Myocyte (in vitro differentiated cells): ENCODE data around the gene TEX264. TPM values are rescaled to one million over a fixed set of nuclear protein-coding genes. Genes with fewer than 3 reads are reported as not detected.
A peak's percentile ranks its signal among the peaks of the same experiment; 100 is the strongest.

ENCODE experiments used
- DNase-seq: peaks from one replicate; pipeline ENCODE4 v3.0.0-alpha.2; 2012; ENCODE audit warnings: low read depth
- total RNA-seq: library from RNA; depleted of rRNA; stranded (reverse); fragments of >200 nt; gene quantifications from 2 replicates; pipeline ENCODE4 v1.2.3, GENCODE V29; 2014

The TEX264 gene
- total RNA-seq, 1 donor from 2014 or later = 69.8 TPM

DNA sequence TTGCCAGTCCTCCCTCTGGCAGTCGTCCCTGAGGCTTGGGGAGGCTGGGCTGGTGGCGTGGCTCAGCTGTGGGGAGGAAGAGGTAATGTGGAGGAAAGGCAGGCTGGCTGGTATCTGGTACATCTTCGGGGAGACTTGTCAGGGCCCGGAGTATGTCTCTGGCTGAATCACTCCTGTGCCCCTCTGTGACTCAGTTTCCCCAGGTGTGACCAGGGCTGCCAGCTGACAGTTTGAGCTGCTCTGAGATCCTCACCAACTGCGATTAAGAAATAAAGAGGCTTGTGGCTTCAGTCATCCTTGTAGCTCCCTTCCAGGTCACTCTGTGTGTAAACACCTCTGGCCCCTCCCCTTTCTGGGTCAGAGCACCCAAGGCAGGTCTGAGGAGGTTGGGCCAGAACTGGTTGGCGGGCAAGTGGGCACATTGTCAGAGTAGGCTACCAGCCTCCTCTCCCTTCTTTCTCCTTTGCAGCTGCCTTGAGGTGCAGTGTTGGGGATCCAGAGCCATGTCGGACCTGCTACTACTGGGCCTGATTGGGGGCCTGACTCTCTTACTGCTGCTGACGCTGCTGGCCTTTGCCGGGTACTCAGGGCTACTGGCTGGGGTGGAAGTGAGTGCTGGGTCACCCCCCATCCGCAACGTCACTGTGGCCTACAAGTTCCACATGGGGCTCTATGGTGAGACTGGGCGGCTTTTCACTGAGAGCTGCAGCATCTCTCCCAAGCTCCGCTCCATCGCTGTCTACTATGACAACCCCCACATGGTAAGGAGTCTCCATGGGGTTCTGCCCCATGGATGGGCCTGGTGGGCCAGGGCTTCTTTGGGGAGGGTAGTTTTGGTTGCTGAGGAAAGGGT is 3.0 kb downstream of the TEX264 start:
- no peak for DNase-seq

- DNase-seq = no peak
Measured at GRCh38 chr3:51675201-51675611, 4.2 kb downstream of the TEX264 start.

- DNase-seq = no peak
Measured at GRCh38 chr3:51676102-51676640, 5.1 kb downstream of the TEX264 start.

DNA sequence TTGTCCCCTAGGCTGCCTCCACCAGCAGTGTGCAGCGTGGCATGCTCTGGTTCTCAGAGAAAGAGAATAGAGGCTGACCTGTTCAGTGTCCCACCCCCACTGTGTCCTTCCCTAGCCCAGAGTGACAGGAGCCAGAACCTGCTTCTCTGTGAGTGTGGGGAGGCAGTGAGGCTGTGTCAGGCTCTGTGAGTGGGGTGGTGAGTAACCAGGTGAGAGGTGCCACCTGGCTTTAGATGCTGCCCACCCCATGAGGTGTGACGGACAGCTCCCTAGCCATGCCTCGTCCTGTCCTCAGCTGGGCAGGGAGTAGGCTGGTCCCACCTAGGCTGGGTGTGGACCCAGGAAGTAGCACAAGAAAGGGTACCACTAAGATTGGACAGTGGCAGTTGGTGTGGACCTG is 6.3 kb downstream of the TEX264 start:
- no peak for DNase-seq

GRCh38 chr3:51678186-51678585 is 7.1 kb downstream of the TEX264 start:
- no peak for DNase-seq

GRCh38 chr3:51678641-51679040 is 7.6 kb downstream of the TEX264 start:
- no peak for DNase-seq

DNA sequence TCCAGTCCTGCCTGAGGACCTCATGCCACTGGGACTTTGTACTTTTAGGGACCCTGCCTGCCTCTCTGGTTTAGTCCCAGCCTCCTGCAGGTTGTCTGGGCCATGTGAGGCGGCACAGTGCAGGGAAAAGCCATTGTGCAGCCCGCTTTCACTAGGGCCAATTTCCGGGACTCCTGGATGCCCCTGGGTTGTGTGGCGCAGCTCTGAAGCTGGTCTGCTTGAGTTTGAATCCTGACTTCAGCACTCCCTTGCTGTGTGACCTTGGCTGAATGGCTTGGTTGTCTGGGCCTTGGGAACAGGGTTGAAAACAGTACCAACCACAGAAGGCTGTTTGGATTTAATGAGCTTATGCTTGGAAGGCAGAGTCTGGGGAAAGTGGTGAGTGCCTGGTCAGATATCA is 8.3 kb downstream of the TEX264 start:
- DNase-seq = no peak

DNA sequence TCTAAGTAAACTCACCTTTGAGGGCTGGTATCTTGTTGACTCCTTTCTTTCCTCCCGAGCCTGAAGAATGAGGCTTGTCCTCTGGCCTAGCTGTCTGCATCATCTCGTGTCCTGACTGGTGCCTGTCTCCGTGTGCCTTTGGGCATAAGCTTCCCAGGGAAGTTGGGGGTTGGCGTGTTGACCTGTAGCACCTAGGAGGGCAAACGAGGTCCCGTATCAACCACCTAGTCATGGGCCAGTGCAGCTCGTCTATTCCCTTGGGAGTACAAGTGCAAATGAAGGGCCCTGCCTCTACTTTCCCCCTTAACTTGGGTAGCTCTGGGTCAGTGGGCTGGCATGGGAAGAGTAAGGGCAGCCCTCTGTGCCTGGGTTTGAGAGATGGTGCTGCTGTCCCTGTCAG is 8.7 kb downstream of the TEX264 start:
- DNase-seq = no peak

- DNase-seq = no peak
Measured at GRCh38 chr3:51680196-51680595, 9.1 kb downstream of the TEX264 start.

GRCh38 chr3:51680663-51681230 is 9.7 kb downstream of the TEX264 start:
- DNase-seq = peak; percentile 72

GRCh38 chr3:51681453-51681852 is 10.4 kb downstream of the TEX264 start:
- peak; percentile 48 for DNase-seq

DNA sequence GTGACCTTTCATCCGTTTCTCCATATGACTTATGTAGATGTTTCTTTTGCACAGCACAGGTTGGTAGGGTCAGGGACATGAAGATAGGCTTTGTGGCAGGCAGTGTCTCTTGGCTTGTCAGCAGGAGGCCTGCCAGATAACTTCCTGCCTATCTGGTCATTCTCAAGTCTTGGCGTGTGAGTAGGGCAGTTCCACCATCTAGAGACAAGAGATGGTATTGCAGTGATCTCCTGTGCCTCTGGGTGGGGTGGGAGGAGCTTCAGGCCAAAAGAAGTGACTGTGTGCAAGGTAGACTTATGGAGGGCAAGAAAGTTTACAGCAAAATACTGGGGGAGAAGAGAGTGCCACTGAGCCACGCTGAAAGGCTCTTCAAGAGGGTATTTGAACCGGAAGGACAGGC is 11.0 kb downstream of the TEX264 start:
- DNase-seq = peak; percentile 90

- DNase-seq = no peak
Measured at GRCh38 chr3:51682526-51682925, 11.5 kb downstream of the TEX264 start.

DNA sequence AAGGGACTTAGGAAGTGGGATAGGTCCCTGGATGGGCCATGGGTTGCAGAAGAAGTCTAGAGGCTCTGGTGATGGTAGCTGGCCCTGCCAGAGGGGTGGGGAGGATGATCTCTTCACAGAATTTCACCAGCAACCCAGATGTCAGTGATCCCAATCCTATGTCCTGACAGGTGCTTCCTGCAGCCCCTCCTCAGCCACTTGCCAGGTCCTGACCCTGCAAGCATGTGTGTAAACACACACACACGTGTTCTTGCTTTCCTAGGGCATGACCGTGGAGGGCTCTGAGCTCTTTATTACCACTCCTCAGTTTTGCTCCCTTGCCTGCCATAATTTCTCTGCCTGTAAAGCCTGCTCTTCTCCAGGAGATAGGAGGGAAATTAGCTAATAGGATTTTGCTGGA is 12.5 kb downstream of the TEX264 start:
- DNase-seq = no peak

- no peak for DNase-seq
Measured at GRCh38 chr3:51684971-51685751, 14.1 kb downstream of the TEX264 start.

GRCh38 chr3:51686056-51686455 is 15.0 kb downstream of the TEX264 start:
- DNase-seq = no peak

DNA sequence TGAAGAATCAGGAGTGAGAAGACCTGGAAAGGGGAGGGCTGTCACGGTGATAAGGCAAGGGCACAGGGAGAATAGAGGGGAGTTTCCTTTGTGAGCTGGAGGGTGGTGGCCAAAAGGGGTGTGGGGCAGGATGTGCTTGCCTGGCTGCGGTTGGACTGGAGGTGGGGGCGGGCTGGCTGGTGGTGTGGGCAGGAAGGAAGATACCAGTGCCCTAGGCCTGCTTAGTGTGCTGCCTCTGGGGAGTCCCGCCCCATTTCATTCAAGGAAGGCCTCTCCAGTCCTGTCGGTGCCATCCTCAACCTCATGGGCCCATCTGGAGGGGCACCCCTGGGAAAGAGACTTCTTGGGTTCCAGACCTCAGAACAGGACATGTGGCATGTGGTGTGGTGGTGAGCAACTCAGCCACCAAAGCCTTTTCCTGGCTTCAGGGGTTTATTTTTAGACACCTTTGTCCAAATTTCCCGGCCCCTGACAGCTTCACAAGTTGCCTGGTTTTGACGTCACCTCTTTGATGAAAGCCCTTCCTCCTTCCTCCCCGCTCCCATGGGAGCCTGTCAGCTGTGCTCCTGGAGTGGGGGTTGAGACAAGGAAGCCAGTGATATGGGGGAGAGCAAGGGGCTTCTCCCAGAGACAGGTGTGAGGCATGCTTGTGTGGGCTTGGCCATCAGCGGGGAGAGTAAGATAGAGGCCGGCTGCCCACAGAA is 15.6 kb downstream of the TEX264 start:
- DNase-seq = peak; percentile 96

- DNase-seq = peak; percentile 26
Measured at GRCh38 chr3:51687431-51688205, 16.6 kb downstream of the TEX264 start.

DNA sequence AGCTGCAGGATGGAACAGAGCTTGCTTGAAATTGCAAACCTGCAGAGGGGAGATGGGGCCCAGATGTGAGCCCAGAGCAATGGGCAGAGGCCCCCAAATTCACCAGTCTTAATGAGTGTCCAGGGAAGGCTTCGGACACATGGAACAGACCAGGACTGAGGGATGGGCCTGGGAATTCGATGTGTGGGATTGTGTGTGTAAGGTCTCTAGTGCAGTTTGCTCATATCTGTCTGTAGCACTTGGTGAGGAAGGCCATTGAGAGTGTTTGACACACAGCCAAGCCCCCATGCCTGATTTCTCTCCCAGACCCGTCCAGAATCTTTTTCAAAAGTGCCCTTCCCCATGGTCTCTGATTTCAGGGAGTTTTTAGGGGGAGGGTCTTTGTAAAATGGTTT is 17.2 kb downstream of the TEX264 start:
- no peak for DNase-seq

- no peak for DNase-seq
Measured at GRCh38 chr3:51691021-51691420, 20.0 kb downstream of the TEX264 start.
